ENCODE data around the gene ATL3.
"Not testable (repeated sequence)": the region's sequence is repeated elsewhere in the genome, so short reads cannot be mapped to it uniquely, and the experiment has no call there.

Gene ATL3

DNA sequence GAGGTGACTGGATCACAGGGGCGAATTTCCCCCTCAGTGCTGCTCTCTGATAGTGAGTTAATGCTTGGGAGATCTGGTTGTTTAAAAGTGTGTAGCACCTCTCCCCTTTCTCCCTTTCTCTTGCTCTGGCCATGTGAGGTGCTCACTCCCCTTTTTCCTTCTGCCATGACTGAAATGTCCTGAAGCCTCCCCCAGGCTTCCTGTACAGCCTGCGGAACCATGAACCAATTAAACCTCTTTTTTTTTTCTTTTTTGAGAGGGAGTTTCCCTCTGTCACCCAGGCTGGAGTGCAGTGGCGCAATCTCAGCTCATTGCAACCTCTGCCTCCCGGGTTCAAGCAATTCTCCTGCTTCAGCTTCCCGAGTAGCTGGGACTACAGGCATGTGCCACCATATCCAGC, 53.5 kb downstream of the ATL3 start:
- DNase-seq = not testable (repeated sequence)

DNA sequence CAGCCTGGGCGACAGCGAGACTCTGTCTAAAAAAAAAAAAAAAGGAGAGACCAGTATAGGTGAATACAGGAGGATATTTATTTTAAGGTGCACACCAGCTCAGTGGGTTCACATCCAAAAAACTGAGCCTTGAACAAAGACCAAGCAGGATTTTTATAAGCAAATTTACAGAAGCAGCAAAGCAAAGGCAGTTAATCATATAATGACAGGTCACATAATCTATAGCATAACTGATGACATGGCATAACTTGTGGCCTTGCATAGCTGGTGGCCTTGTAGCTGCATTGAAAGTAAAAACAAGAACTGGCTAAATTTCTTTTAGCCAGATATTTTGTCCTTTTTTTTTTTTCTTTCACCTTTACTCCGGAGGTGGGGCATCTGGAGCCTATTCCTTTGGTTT, 54.2 kb downstream of the ATL3 start:
- DNase-seq = no peak

DNA sequence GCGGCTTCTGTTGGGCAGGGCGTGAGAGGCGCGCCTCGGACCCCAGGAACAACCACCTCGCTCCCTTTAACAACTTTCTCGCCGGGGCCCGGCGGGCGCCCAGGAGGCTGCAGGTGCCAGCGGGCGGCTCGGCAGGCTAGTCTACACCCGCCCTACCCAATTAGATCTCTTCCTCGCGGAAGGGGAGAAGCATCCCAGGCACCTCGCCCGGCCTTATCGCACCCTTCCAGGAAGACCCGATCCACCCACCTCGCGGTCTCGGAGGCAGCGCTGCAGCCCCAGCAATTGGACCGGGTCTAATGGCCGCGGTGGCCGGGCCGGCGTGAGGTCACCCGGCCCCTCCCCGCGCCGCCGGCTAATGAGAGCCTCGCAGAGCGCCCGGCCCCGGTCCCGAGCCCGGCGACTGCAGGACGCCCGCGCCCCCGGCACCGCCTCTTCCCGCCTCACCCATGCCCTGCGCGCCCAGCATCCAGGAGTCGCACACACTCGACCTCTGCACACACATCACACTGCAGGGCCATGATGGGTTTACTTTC, 57.0 kb downstream of the ATL3 start, which contains the start of gene PLAAT3:
TSS of gene PLAAT3 (minus strand) at position 298 of the 536 bp plus-strand sequence. CDS start 419 bp downstream, outside the sequence.
- DNase-seq = no peak

GRCh38 chr11:63613517-63614135, 57.5 kb downstream of the ATL3 start:
- DNase-seq = no peak

GRCh38 chr11:63612181-63612580, 59.0 kb downstream of the ATL3 start:
- DNase-seq = no peak

GRCh38 chr11:63611395-63611747, 59.8 kb downstream of the ATL3 start:
- no peak for DNase-seq

DNA sequence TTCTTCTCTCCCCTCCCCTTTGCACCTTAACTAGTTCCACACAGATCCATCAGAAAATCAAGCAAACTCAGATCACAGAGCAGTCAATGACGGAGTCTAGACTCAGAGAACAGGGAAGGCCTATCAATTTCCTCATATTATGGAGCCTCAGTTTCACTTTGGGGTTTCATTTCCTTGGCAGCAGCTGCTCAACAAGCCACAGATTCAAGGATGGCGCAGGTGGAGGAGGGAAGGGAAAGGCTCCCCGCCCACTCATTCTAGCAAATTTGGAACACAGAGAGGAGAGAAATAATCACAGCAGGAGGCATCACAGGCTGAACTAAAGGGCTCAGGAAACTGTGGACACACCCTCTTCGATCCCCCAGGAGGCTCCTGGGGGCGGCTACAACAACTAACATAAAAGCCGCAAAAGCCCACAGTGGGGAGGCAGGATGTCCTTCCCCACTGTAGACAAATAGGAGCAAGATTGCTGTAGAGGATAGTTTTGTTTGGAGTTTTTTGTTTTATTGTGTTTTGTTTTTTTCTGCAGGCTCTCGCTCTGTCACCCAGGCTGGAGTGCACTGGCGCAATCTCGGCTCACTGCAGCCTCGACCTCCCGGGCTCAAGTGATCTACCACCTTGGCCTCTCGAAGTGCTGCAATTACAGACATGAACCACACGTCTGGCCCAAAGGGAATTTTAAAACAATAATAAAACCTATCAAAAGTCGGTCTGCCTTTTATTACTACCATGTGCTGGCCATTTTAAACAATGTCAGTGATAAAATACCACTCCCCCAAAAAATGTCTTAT, 60.4 kb downstream of the ATL3 start:
- DNase-seq = no peak

DNA sequence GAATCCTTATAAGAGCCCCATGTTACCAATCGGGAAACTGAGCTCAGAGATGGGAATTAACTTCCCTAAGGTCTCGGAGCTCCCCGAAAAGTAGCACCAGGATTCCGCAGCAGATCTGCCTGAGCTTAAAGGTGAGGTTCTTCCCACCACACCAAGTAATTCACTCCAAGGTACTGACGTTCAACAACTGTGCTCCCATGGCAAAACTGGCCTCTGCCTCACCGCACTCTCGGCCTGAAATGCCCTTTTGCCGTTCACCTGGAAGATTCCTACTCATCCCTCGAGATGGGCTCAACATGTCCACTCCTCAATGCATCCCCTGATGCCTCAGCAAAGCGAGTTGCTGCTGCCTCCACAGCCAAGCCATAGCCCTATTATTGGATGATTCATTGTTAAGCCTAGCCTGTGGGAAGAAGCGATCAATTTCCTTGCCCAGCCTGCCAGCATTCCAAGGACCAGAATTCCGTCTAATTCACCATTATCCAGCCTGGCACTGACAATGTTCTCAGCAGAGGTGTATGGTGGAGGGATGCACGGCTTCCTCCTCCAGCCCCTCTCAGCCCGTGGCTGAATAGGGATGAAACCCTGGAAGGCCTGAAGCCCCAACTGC, 61.1 kb downstream of the ATL3 start:
- no peak for DNase-seq

DNA sequence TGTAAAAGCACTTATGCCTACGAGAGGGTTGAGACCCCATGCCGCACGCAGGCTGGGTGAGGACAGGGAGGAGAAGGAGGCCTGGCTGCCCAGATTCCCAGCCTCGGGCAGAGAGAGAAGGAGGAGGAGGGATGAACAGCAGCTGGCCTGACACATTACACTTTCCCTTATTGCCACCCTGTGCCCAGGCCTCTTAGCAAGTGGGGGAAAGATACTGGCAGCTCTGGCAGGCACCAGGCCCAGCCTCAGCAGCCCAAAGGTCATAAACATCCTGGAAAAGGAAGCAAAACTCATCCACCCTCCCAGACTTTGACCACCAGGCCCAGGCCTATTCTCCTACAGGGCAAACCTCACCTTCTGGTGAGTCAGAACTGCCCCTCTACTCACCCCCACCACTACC, 61.6 kb downstream of the ATL3 start:
- DNase-seq = no peak

GRCh38 chr11:63608353-63609345, 62.5 kb downstream of the ATL3 start:
- no peak for DNase-seq

DNA sequence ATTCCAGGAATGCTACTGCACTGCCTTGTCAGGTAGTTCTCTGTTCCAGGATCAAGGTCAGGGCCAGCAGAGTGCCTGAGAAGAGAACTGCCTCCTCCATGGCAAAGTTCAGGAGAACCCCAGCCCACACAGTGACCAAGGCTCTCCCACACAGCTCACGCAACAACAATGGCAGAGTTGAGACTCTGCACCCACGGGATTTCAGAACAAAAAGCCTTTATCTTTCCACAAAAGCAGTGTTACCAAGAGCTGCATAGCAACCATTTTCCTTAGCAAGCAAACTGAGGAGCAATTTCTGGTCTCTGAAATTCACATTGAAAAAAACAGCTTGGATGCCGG, 68.0 kb downstream of the ATL3 start:
- DNase-seq = no peak

- not testable (repeated sequence) for DNase-seq
Observed at GRCh38 chr11:63602290-63603179, 68.6 kb downstream of the ATL3 start.

DNA sequence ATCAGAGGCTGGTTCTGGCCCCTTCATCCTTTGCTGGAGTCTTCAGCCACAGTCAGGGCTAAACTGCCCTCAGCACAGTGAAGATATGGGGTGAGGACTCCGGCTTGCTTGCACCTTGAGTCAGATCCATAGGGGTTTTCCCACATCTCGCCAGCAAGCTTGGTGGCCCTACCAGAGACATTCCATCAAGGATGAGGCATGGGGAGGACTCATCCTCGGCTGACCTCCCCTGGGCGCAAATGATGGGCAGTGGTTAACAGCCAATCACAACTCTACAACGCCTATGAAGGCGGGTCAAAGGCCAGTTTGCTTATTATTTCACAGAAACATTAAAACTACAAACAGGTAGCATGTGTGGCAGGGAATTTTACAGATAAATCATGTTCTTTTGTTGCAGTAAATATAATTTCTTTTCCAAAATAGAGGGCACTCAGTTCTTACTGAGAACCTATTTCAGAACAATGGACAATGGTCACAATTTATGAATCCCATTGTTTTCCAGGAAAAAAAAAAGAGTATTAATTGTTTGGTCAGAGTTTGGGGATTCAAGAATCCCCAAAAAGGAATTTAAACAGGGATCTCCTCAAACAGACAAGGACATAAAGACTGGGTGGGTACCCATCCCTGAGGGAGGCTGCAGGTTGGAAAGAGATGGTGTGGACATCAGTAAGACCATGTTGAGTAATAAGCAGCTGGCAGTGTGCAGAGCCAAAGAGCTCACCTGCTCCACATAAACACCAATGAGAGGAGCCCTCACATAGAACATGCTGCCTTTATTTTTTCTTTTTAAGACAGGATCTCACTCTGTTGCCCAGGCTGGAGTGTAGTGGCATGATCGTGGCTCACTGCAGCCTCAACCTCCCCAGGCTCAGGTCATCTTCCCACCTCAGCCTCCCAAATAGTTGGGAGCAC, 71.7 kb downstream of the ATL3 start:
- DNase-seq = no peak

DNA sequence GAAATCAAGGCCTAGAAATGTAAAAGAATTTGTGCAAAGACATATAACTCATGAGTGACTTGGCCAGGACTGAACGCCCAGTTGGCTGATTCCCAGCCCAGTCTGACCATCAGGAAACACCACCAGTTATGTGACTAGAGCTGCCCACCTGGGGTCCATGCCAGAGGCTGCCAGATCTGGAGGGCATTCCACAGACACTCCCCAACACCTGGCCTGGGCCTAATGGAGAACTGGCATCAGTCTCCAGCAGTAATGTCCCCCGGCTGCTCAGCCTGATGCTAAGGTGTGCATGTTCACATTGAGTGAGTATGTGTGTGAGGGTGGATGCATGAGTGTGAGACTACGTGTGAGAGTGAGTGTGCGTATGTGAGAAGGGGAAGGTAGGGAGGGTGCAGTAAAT, 72.6 kb downstream of the ATL3 start:
- no peak for DNase-seq

DNA sequence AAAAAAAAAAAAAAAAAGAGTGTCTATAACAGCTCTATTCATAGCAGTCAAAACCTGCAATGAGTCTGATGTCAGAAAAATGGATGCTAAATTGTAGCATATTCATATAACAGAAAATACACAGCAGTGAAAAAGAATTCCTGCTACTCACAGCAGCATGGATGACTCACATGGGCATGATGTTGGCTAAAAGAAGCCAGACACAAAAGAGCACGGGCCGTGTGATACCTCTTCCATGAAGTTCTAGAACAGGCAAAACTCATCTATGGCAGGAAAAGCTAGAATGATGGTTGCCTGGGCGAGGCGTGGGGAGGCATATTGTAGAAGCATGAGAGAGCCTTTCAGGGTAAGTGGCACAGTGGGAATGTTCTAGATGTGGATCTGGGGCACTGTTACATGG, 75.9 kb downstream of the ATL3 start:
- DNase-seq = no peak

DNA sequence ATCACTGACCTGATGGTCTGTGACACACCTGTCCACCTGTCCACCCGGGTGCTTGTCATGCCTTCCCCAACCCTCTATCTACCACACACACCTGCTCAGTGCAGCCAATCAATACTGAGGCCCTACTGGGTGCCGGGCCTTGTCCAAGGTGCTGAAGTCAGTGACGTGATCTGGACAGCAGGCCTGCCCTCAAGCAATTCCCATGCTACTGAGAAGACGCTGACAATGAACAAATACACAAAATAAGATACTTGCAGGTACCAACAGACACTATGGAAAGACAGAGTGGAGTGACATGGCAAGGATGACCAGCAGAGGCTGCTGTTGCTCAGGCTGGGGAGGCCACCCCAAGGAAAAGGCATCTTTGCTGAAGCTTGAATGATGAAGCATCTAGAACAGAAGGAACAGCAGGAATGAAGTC, 78.2 kb downstream of the ATL3 start:
- DNase-seq = no peak

DNA sequence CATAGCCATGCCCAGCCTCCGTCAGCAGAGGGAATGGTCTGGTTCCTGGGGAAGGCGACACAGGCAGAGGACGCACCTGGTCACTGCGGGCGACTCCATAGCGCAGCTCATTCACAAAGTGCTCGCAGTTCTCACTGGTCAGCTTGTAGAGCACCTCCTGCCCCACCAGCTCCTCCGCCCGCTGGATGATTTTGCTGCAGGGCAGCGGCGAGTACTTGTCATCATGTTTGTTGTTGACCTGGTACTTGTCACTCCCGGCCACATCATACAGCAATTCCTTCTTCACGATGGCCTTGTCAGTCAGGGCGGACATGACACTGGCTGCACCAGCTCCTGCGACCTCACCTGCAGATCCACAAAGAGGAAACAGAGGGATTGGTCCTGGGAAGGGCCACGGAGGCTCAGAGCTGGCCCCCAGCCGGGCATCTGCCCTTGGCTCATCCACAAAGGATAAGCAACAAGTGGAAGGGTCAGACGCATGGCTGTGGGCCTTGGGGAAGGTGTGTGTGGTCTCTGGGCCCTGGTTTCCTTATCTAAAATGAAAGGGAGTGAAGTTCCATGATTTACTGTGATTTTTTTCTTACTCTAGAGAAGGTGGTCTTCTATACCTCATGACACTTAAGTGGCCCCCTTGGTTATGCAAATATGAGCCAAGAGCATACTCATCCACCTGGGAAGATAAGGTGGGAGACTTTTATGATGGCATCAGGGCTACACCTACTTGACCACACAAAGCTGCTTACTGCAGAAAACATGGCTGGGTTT, 81.0 kb downstream of the ATL3 start:
- DNase-seq = no peak

DNA sequence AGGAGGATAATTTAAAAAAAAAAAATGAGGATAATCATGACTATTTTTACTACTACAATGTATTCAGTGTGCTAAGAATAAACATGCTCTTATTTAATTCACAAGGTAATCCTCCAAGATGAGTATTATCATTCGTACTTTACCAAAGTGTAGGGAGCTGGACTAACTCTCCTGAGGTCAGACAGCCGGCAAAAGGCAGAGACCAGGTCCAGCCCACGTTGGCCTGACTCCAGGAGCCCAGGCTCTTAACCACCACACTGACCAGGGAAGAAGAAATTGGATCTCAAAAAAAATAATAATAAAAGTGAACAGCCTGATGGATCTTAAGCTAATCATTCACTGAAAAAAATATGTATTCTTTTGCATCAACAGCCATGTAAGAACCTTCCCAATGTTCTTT, 82.2 kb downstream of the ATL3 start:
- DNase-seq = no peak

DNA sequence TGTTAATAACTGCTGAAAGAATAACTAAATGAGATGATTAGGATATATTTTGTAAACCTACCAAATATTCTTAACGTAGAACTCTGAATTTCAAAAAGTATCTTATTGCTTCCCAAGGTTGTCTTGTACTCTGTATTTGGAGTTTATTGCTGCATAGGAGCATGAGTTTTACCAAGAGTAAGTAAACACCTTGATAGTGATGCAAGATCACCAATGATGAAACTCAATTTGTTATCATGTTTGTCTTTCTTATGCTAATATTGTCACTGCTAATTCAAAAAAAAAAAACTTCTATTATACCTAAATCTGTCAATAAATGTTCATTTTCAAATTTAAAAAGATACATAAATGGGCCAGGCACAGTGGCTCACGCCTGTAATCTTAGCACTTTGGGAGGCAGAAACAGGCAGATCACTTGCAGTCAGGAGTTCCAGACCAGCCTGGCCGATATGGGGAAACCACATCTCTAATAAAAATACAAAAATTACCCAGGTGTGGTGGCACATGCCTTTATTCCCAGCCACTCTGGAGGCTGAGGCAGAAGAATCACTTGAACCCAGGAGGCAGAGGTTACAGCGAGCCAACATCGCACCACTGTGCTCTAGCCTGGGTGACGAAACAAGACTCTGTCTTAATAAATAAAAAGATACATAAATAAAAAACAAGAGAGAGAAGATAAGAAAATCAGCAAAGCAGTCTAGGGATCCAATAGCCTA, 84.6 kb downstream of the ATL3 start:
- no peak for DNase-seq
